IPS-NIHi7 (cell line): Measurements from ENCODE around the gene CLDN6.
"Not testable (repeated sequence)": the region's sequence is repeated elsewhere in the genome, so short reads cannot be mapped to it uniquely, and the experiment has no call there.

Experiments
- DNase-seq: peaks from one replicate; pipeline ENCODE4 v3.0.0; 2012; ENCODE audit warnings: mixed read lengths; ENCODE audit errors: extremely low spot score

The CLDN6 gene

GRCh38 chr16:3052571-3053329, 34.8 kb upstream of the CLDN6 start:
- not testable (repeated sequence) for DNase-seq

GRCh38 chr16:3051494-3051893, 33.5 kb upstream of the CLDN6 start:
- DNase-seq, result no peak

- no peak for DNase-seq
Observed at GRCh38 chr16:3051009-3051408, 33.0 kb upstream of the CLDN6 start.

GRCh38 chr16:3050487-3050886, 32.5 kb upstream of the CLDN6 start:
- no peak for DNase-seq

GRCh38 chr16:3049921-3050481, 32.0 kb upstream of the CLDN6 start:
- DNase-seq, result no peak

- DNase-seq, result no peak
Observed at GRCh38 chr16:3047387-3047720, 29.4 kb upstream of the CLDN6 start.

GRCh38 chr16:3046641-3047386, 28.8 kb upstream of the CLDN6 start:
- DNase-seq, result peak; percentile 42

GRCh38 chr16:3045758-3046640, 28.0 kb upstream of the CLDN6 start, which contains the start of gene MMP25:
Gene MMP25 (plus strand): TSS chr16:3046561. CDS start chr16:3046918, 357 bp downstream.
- DNase-seq, result peak; percentile 60

GRCh38 chr16:3044708-3045107, 26.7 kb upstream of the CLDN6 start:
- DNase-seq, result no peak

GRCh38 chr16:3042376-3042775, 24.4 kb upstream of the CLDN6 start:
- no peak for DNase-seq

GRCh38 chr16:3038896-3039295, 20.9 kb upstream of the CLDN6 start:
- DNase-seq, result peak; percentile 10

GRCh38 chr16:3038256-3038655, 20.3 kb upstream of the CLDN6 start:
- peak; percentile 55 for DNase-seq

- DNase-seq, result peak; percentile 80
Observed at GRCh38 chr16:3036726-3037315, 18.8 kb upstream of the CLDN6 start, which contains the start of gene BICDL2. Gene BICDL2 (minus strand): TSS chr16:3036944. CDS start chr16:3035496, 1,448 bp downstream.

GRCh38 chr16:3035972-3036725, 18.2 kb upstream of the CLDN6 start:
- no peak for DNase-seq

- no peak for DNase-seq
Observed at GRCh38 chr16:3035289-3035971, 17.4 kb upstream of the CLDN6 start.

GRCh38 chr16:3032624-3033023, 14.6 kb upstream of the CLDN6 start:
- no peak for DNase-seq

- no peak for DNase-seq
Observed at GRCh38 chr16:3030222-3031212, 12.5 kb upstream of the CLDN6 start.

GRCh38 chr16:3029491-3030221, 11.7 kb upstream of the CLDN6 start:
- DNase-seq, result no peak
